ENCODE data around the gene PLEKHN1. TPM values are rescaled to one million over a fixed set of nuclear protein-coding genes. Genes with fewer than 3 reads are reported as not detected.

Gene PLEKHN1
- total and polyA plus RNA-seq, 8 donors: 0.11 to 5.1 (median 0.55) TPM

GRCh38 chr1:918843-919242 lies 47.4 kb upstream of the PLEKHN1 start:
- no peak overlapping the region for H3K27ac ChIP-seq
- ATAC-seq: no peak
- H3K4me3 ChIP-seq: no peak overlapping the region
- H3K36me3 ChIP-seq: no peaks in the 10 kb centered on the region
- H3K9me3 ChIP-seq: no peaks in the 10 kb centered on the region
- intact Hi-C loops (cut with DNase I): no loop called here
- DNase-seq: peak in 1 of 4 donors; percentile 23
- H3K27me3 ChIP-seq: peaks cover 24 to 100% of the 10 kb centered on the region in 2 donors
- peaks cover 22 to 27% of the 10 kb centered on the region in 2 donors for H3K4me1 ChIP-seq
- no peak for TF ChIP-seq CTCF (IDR thresholded peaks at IDR 0.05)

GRCh38 chr1:919271-919872 lies 46.9 kb upstream of the PLEKHN1 start:
- ATAC-seq (no peak), DNase-seq (peak in 1 of 4 donors; percentile 72)
- Histone ChIP-seq H3K36me3 (no peaks in the 10 kb centered on the region), H3K9me3 (no peaks in the 10 kb centered on the region), H3K27ac (no peak overlapping the region), H3K4me1 (peaks cover 22 to 32% of the 10 kb centered on the region in 2 donors), H3K27me3 (peaks cover 24 to 100% of the 10 kb centered on the region in 2 donors), H3K4me3 (no peak overlapping the region)
- TF ChIP-seq CTCF (IDR thresholded peaks at IDR 0.05): no peak
- intact Hi-C loops (cut with DNase I): no loop called here

- peaks cover 22 to 38% of the 10 kb centered on the region in 2 donors for H3K4me1 ChIP-seq
- intact Hi-C loops (cut with DNase I): no loop called here
- H3K9me3 ChIP-seq: no peaks in the 10 kb centered on the region
- ATAC-seq (no peak), DNase-seq (no peak)
- TF ChIP-seq CTCF (IDR thresholded peaks at IDR 0.05): no peak
- H3K36me3 ChIP-seq: no peaks in the 10 kb centered on the region
- no peak overlapping the region for H3K27ac ChIP-seq
- H3K4me3 ChIP-seq: no peak overlapping the region
- H3K27me3 ChIP-seq: peaks cover 30 to 100% of the 10 kb centered on the region in 2 donors
These were observed 46.3 kb upstream of the PLEKHN1 start for GRCh38 chr1:920010-920409.

GRCh38 chr1:920521-920920 lies 45.8 kb upstream of the PLEKHN1 start:
- peak; percentile 6 for ATAC-seq
- H3K4me1 ChIP-seq: peaks cover 22 to 43% of the 10 kb centered on the region in 2 donors
- no peak for DNase-seq
- intact Hi-C loops (cut with DNase I): no loop called here
- no peaks in the 10 kb centered on the region for H3K9me3 ChIP-seq
- TF ChIP-seq CTCF (IDR thresholded peaks at IDR 0.05): no peak
- H3K27me3 ChIP-seq: peaks cover 32 to 100% of the 10 kb centered on the region in 2 donors
- no peak overlapping the region for H3K4me3 ChIP-seq
- no peaks in the 10 kb centered on the region for H3K36me3 ChIP-seq
- no peak overlapping the region for H3K27ac ChIP-seq

- ATAC-seq (peak; percentile 73), DNase-seq (peak; percentile 64 to 88 (median 82))
- intact Hi-C loops (cut with DNase I): no loop called here
- TF ChIP-seq CTCF (IDR thresholded peaks at IDR 0.05): peak; percentile 30 to 54
- no peaks in the 10 kb centered on the region for H3K36me3 ChIP-seq
- peaks cover 22 to 47% of the 10 kb centered on the region in 2 donors for H3K4me1 ChIP-seq
- no peaks in the 10 kb centered on the region for H3K9me3 ChIP-seq
- H3K4me3 ChIP-seq: no peak overlapping the region
- H3K27ac ChIP-seq: no peak overlapping the region
- H3K27me3 ChIP-seq: peaks cover 38 to 100% of the 10 kb centered on the region in 2 donors
These were observed 45.1 kb upstream of the PLEKHN1 start for GRCh38 chr1:921011-921837.

All from left lung (tissue), 10 donors.